Retina (tissue), 1 donor: ENCODE measurements around the gene GIMAP8.
"Not testable (repeated sequence)": the region's sequence is repeated elsewhere in the genome, so short reads cannot be mapped to it uniquely, and the experiment has no call there.

Source experiments
- DNase-seq: peaks from one replicate; pipeline ENCODE4 v3.0.0-alpha.2; 2016

GIMAP8 gene

GRCh38 chr7:150441524-150441923 lies 8.9 kb upstream of the GIMAP8 start:
- no peak for DNase-seq

DNA sequence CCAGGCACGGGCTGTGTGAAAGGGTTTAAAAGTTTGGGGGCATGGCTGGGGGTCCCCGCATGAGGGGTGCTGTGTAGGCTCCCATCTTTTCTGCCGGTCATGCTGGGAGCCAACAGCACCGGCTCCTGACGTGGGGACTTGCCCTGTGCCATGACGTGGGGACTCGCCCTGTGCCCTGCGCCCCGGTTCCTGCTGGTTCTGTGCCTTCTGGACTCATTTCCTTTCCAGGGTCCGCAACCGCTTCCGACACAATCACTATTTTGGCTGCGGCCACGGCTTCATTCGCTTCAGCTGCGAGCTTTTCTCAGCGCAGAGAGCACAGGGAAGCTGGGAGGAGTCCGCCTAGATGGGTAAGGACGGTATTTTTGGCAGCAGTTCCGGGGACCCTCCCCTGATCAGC lies 7.6 kb upstream of the GIMAP8 start:
- no peak for DNase-seq

DNA sequence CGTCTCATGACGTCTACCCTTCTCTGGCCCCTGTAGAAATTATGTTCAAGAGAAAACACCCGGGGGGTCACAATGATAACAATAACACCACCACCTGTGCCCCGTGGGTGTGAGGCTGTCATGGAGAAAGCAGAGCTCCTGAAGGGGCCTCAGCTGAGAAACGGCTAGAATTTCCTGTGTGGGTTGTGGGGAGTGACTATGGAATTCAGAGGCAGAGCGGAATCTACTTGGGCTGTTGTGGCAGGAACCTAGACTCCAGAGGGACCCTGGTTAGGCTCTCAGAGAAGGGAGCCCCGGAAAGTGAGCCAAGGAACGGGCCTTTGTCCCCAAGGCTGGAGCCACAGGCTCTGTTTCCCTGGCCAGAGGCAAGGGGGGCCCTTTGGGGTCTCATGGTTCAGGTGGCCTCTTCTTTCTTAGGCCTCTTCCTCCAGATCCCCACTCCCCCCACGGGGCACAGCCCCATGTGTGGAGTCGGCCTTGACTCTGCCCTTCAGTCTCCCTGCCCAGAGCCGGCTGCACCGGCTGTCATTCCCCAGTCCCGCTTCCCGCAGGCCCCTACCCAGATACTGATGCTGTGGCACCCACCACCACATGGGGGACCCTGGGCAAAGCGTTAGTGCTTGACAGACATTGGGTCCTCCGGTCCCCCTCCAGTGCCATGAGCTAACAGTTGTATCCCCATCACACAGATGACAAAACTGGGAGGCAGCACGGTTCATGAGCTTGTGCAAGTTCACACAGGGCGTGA lies 6.5 kb upstream of the GIMAP8 start:
- DNase-seq, result no peak

DNA sequence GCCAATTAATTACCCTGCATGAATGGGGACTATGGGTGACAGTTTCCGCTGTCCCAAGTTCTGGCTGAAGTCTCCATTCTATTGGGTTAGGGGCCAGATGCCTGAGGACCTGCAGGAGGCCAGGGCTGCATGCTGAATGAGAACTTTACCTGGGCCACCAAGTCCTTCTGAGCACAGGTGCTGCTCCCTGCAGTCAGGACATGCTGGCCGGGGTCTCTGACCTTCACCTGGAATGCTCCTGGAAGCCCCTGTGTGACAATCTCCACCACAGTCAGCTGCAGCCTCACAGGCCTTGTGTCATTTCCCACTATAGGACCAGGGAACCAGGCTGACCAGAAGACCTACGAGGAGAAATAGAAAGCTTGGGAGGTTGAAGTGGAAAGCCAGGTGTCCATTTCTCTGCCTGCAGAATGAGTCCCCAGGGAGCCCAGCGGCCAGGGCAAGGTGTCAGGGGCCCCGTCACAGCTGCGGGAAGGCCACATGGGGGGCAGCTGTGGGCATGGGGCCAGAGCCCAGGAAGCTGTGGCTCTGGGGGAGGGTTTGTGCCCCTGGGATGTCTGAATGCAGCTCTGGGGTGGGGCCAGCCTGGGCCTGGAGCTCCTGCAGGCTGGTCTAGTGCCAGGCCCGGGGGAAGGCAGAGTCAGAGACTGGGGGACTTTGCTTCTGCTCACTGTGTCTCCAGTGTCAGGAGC lies 5.6 kb upstream of the GIMAP8 start:
- DNase-seq, result no peak

DNA sequence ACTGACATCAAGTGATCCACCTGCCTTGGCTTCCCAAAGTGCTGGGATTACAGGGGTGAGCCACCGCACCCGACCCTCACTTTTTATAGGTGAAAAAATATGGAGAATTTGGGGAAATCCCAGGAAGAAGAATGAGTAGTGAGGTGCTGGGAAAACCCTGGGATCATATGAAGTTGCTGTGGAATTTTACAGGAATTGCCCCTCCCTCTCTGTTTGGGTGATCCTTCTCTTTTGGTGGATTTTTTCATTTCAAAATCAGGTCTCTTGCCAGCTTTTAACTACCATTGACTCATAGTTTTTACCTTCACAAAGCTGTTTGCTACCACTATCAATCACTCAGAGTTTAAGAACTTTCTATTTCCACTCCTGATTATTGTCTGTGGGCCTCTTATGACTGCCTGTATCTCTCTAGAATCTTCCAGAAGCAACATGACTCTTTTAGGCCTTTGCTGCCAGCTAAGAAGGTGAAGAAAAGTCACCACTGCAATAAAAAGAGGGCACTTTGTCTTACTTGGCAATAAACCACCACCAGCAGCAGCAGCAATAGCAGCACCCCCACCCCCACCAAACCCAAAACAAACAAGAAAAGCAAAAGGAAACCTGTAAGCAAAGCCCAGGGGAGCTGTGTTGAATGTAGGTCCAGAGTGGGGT lies 4.0 kb upstream of the GIMAP8 start:
- DNase-seq, result no peak

- no peak for DNase-seq
These were observed 2.3 kb upstream of the GIMAP8 start for GRCh38 chr7:150447966-150448788.

DNA sequence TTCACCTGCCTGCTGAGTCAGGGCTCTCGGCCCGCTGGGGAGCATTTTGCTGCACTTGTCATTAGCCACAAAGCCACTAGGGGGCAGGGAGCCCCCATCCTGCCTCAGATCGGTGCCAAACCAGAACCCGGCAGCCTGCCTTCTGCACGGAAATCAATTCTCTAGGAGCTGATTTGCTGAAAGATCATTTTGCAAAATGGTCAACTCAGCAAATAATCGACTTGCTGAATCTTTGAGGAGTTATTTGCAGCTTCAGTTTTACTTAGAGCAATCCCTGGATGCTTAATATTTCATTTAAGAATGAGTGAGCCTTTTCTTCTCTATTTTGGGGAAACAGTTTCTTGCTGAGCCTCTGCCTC lies 1.7 kb upstream of the GIMAP8 start:
- DNase-seq, result peak; percentile 85

DNA sequence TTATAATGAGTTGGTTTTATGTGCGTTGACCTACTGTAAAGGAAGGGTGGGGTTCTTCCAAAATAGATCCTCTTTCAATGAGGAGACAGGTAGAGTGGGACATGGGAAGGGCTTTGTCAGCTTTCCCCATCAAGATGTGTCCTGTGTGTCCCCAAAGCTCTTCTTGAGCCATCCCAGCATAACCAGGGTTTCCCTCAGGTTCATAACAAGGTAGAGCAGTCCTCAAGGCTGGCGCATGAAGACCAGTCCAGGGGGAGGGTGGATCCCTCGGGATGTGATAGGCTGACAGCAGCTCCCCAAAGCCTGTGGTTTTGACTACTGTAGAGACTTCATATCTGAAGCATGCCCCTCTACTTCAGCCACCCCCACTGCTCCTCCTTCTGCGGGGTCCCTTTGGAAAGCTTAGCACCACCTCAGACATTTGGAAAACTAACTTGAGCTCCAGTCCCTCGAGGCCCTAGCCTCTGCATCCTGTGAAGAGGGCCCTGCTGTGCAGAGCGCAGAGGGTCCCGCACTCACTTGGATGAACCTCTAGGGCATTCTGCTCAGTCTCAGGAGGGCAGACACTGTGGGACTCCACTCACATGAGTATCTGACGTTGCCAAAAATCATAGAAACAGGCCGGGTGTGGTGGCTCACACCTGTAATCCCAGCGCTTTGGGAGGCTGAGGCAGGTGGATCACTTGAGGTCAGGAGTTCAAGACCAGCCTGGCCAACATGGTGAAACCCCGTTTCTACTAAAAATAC lies 1.1 kb upstream of the GIMAP8 start:
- DNase-seq, result no peak

- peak; percentile 72 for DNase-seq
These were observed 815 bp downstream of the GIMAP8 start for GRCh38 chr7:150451097-150451793.

DNA sequence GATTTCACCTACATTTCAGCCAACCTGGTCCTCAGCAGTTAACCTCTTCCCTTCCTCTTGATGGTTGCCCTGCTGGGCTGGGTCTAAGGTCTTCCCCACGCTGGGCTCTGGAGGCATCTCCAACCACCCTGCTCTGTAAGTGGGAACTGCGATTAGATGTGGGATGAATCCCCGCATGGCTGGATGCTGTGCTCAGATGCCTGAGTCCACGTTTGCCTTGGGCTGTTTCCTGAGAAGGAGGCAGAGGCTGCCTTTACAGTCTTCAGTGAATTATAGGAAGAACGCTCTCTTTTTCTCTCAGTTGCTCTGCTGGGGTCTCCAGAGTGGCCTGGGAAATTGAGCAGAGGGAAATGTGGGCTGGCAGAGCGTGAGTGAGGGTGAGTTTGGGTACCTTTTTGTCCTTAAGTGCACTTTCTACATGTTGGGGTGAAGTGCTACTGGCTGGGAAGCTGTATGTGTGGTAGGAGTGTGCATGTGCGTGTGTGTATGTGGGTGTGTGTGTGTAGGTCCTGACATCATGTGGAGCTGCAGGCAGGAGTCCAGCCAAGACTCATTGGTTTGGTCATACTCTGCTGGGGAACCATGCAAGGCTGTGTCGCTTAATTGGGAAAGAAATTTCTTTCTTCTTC lies 1.5 kb downstream of the GIMAP8 start:
- DNase-seq, result peak; percentile 54

GRCh38 chr7:150453181-150453580 lies 2.8 kb downstream of the GIMAP8 start:
- no peak for DNase-seq

- no peak for DNase-seq
These were observed 3.5 kb downstream of the GIMAP8 start for GRCh38 chr7:150453892-150454291.

DNA sequence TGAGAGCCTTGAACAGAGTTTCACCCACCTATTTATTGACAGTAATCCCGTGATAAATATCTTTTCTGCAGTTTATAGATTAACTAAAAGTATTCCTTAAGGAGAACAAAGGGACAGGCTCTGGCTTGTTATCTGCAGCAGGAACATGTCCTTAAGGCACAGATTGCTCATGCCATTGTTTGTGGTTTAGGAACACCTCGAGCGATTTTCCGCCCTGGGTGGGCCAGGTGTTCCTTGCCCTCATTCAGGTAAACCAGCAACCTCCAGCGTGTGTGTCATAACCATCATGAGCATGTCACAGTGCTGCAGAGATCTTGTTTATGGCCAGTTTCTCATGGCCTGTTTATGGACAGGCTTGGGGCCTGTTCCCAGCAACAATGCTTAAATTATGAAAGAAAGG lies 6.6 kb downstream of the GIMAP8 start:
- DNase-seq, result not testable (repeated sequence)

DNA sequence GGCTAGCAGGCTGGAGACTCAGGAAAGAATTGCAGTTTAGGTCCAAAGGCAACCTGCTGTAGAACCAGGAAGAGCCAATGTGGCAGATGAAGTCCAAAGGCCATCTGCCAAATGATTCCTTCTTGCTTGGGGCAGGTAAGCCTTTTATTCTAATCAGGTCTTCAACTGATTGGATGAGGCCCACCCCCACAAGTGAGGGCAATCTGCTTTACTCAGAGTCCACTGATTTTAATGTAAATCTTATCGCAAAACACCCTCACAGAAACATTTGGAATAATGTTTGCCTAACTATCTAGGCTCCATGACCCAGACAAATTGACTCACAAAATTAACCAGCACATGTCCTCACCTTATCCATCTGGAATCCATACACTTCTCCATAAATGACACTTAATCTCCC lies 7.8 kb downstream of the GIMAP8 start:
- no peak for DNase-seq

- DNase-seq, result no peak
These were observed 8.3 kb downstream of the GIMAP8 start for GRCh38 chr7:150458756-150459155.

- no peak for DNase-seq
These were observed 11.1 kb downstream of the GIMAP8 start for GRCh38 chr7:150461520-150461919.

DNA sequence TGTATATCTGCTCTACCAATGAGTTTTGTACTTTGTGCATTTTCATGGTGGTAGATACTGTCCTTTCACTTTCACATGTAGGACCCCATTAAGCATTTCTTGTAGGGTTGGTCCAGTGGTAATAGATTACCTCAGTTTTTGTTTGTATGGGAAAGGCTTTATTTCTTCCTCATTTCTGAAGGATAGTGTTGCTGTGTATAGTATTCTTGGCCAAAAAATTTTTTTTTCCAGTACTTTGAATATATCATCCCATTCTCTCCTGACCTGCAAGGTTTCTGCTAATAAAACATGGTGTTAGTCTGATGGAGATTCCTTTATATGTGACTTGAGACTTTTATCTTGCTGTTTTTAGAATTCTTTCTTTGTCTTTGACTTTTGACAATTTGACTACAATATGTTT lies 12.0 kb downstream of the GIMAP8 start:
- DNase-seq, result no peak

DNA sequence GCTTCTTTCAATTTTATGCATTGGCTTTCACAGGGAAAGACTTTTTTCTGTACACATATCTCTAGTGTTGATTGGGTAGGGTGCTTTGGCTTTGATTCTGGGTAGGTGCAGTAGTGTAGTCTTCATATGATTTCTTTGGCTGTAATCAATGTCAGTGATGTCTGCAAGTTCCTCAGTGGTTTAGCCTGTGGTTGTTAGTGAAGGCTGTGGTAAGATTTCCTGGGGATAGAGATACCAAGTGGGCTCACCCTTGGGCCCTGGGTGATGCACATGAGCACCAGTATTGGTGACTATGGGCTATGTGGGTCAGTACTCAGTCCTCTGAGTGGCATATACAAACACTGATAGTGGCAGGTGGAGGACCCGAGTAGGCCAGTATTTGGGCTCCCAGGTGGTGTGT lies 13.0 kb downstream of the GIMAP8 start:
- DNase-seq, result no peak

- DNase-seq, result no peak
These were observed 14.5 kb downstream of the GIMAP8 start for GRCh38 chr7:150464962-150465361.

DNA sequence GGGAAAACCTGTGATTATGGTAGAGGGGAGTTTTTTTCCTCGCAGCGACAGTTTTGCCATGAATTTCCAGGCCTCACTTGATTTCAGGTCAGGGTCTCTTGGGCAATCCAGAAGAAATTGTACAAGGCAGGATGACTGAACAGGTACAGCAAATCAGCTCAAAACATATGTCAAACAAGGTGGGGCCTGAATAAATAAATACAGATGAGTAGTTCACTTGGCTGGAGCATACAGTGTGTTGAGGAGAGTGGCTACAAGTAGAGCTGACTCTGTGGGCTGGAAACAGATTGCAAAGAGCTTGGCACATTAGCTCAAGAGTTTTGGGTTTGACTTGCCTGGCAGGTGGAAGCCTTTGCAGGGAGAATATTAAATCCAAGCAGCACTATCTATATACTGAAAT lies 15.0 kb downstream of the GIMAP8 start:
- DNase-seq, result no peak

DNA sequence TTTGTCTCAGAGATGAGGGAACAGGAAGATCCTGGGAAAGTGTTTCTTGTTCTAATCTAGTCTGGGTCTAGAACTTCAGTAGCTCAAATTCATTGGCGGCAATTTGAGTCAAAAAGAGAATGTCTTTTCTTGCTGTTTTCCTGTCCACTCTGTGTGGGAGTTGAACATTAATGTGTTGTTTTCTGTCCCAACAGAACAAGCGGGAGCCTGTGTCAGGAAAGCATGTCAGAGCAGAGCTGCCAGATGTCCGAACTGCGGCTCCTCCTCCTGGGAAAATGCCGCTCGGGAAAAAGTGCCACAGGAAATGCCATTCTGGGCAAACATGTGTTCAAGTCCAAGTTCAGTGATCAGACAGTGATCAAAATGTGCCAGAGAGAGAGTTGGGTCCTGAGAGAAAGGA lies 16.0 kb downstream of the GIMAP8 start:
- no peak for DNase-seq
